Endothelial cell of umbilical vein (primary cell): ENCODE data around the gene PCYOX1L.

Experiments
- CTCF ChIP-seq, 2 donors: IDR thresholded peaks; 1 replicate in 1 of 2; 2 replicates in 1 of 2; pipeline ENCODE4 v1.5.1; 2011; ENCODE audit warnings: low read length in 2 of 2, mild to moderate bottlenecking in 2 of 2, moderate library complexity in 2 of 2, control low read depth in 1 of 2, inconsistent platforms in 1 of 2, low read depth in 1 of 2; ENCODE audit not compliant: insufficient read depth in 1 of 2; ENCODE audit errors: extremely low read depth in 1 of 2
- MAX ChIP-seq: IDR thresholded peaks from 2 replicates; pipeline ENCODE4 v1.6.1; 2011; ENCODE audit not compliant: insufficient read depth, insufficient read length
- POLR2AphosphoS5 ChIP-seq: IDR thresholded peaks from 2 replicates; pipeline ENCODE4 v1.6.1; 2012; ENCODE audit warnings: low read depth, mild to moderate bottlenecking, control low read depth, low read length, moderate library complexity; ENCODE audit not compliant: insufficient read depth

GRCh38 chr5:149375434-149375833 is 17.6 kb downstream of the PCYOX1L start:
- TF ChIP-seq POLR2AphosphoS5 = no peak
- no peak for TF ChIP-seq CTCF (IDR thresholded peaks at IDR 0.05; ENCODE audit: extremely low read depth in 1 of 2, insufficient read depth in 1 of 2, low read depth in 1 of 2, low read length in 2 of 2)
- no peak for TF ChIP-seq MAX
